OCI-LY1 (cell line): Measurements from ENCODE around the gene IGF2BP3.
A peak's percentile ranks its signal among the peaks of the same experiment; 100 is the strongest.

ENCODE experiments used
- H2AFZ ChIP-seq: fragments of 200-600 bp; sonication (generic), shearing (Covaris generic); 2 replicates; pipeline ENCODE4 v1.6.0; 2014; ENCODE audit warnings: antibody characterized with exemption, mild to moderate bottlenecking, low read length
- H3F3A ChIP-seq: fragments of 200-600 bp; sonication (generic), shearing (Covaris generic); 2 replicates; pipeline ENCODE4 v1.6.0; 2014; ENCODE audit warnings: mild to moderate bottlenecking, antibody characterized with exemption, low read length, moderate library complexity; ENCODE audit not compliant: insufficient read depth
- H3K27ac ChIP-seq: fragments of 200-600 bp; sonication (generic); 2 replicates; pipeline ENCODE4 v1.5.1; 2014; ENCODE audit warnings: low read length, mixed run types, mild to moderate bottlenecking, low read depth; ENCODE audit not compliant: poor library complexity, severe bottlenecking
- H3K27me3 ChIP-seq: fragments of 200-600 bp; sonication (generic); 2 replicates; pipeline ENCODE4 v1.6.0; 2014; ENCODE audit warnings: antibody characterized with exemption, mild to moderate bottlenecking, low read length, moderate library complexity; ENCODE audit not compliant: insufficient read depth
- H3K36me3 ChIP-seq: fragments of 200-600 bp; sonication (generic); 2 replicates; pipeline ENCODE4 v1.6.1; 2014; ENCODE audit warnings: mild to moderate bottlenecking, antibody characterized with exemption, low read length, moderate library complexity, mixed read lengths; ENCODE audit not compliant: insufficient read depth
- H3K4me1 ChIP-seq: fragments of 200-600 bp; sonication (generic); 2 replicates; pipeline ENCODE4 v1.5.1; 2014; ENCODE audit warnings: mild to moderate bottlenecking, low read length, moderate library complexity; ENCODE audit not compliant: insufficient read depth, severe bottlenecking
- H3K4me2 ChIP-seq: fragments of 200-600 bp; sonication (generic), shearing (Covaris generic); 2 replicates; pipeline ENCODE4 v1.6.1; 2014; ENCODE audit warnings: low read length
- H3K4me3 ChIP-seq: fragments of 200-600 bp; sonication (generic); 2 replicates; pipeline ENCODE4 v1.5.1; 2014; ENCODE audit warnings: low read length, low read depth, mild to moderate bottlenecking, mixed read lengths; ENCODE audit not compliant: poor library complexity, severe bottlenecking
- H3K79me2 ChIP-seq: fragments of 200-600 bp; shearing (Covaris generic); 2 replicates; pipeline ENCODE4 v1.6.1; 2016; ENCODE audit warnings: mixed run types, low read length, mixed read lengths; ENCODE audit not compliant: insufficient read depth
- H3K9ac ChIP-seq: fragments of 200-600 bp; sonication (generic), shearing (Covaris generic); 2 replicates; pipeline ENCODE4 v1.6.1; 2014; ENCODE audit warnings: mild to moderate bottlenecking, low read length, mixed read lengths
- H3K9me2 ChIP-seq: fragments of 200-600 bp; sonication (generic), shearing (Covaris generic); 2 replicates; pipeline ENCODE4 v1.6.1; 2014; ENCODE audit warnings: low read depth, mild to moderate bottlenecking, low read length, mixed read lengths
- H3K9me3 ChIP-seq: fragments of 200-600 bp; shearing (Covaris generic); 2 replicates; pipeline ENCODE4 v1.6.1; 2014; ENCODE audit warnings: low read length, mixed read lengths
- H4K20me1 ChIP-seq: fragments of 200-600 bp; sonication (generic), shearing (Covaris generic); 2 replicates; pipeline ENCODE4 v1.6.0; 2016; ENCODE audit warnings: mild to moderate bottlenecking, low read length; ENCODE audit not compliant: insufficient read depth
- CTCF ChIP-seq: fragments of 200-600 bp; sonication (generic), shearing (Covaris generic); IDR thresholded peaks from 2 replicates; pipeline ENCODE4 v1.5.1; 2017; ENCODE audit warnings: mild to moderate bottlenecking, antibody characterized with exemption, low read length, moderate library complexity, mixed read lengths
- EZH2 ChIP-seq: fragments of 200-600 bp; sonication (generic), shearing (Covaris generic); IDR thresholded peaks from 2 replicates; pipeline ENCODE4 v1.8.0; 2017; ENCODE audit warnings: borderline replicate concordance, mixed run types, mild to moderate bottlenecking, antibody characterized with exemption, low read length, moderate library complexity, mixed read lengths

IGF2BP3 gene

GRCh38 chr7:23445326-23445725 is 25.0 kb downstream of the IGF2BP3 start:
- Histone ChIP-seq H3K27ac (peak overlapping the region; percentile 23), H3K4me3 (no peak overlapping the region), H3K9me3 (no peaks in the 10 kb centered on the region), H3K9ac (peak overlapping the region; percentile 14; the same call in 1 of the 2 replicates), H3K9me2 (no peaks in the 10 kb centered on the region), H3K27me3 (no peaks in the 10 kb centered on the region), H3K79me2 (peaks cover 78% of the 10 kb centered on the region), H4K20me1 (no peaks in the 10 kb centered on the region), H3F3A (no peaks in the 10 kb centered on the region), H3K36me3 (peaks cover 33% of the 10 kb centered on the region; the same call in 1 of the 2 replicates), H2AFZ (no peak overlapping the region), H3K4me2 (peak overlapping the region; percentile 36; the same call in 1 of the 2 replicates), H3K4me1 (peaks cover 26% of the 10 kb centered on the region)
- TF ChIP-seq CTCF (no peak), EZH2 (no peak)

GRCh38 chr7:23443974-23444373 is 26.3 kb downstream of the IGF2BP3 start:
- Histone ChIP-seq H3F3A (no peaks in the 10 kb centered on the region), H3K27me3 (no peaks in the 10 kb centered on the region), H4K20me1 (no peaks in the 10 kb centered on the region), H2AFZ (no peak overlapping the region), H3K27ac (no peak overlapping the region), H3K79me2 (peaks cover 71% of the 10 kb centered on the region), H3K4me2 (no peak overlapping the region), H3K4me1 (peaks cover 17% of the 10 kb centered on the region), H3K9me3 (no peaks in the 10 kb centered on the region), H3K9me2 (no peaks in the 10 kb centered on the region), H3K4me3 (no peak overlapping the region), H3K9ac (no peak overlapping the region), H3K36me3 (peaks cover 38% of the 10 kb centered on the region)
- TF ChIP-seq CTCF (no peak), EZH2 (no peak)

DNA sequence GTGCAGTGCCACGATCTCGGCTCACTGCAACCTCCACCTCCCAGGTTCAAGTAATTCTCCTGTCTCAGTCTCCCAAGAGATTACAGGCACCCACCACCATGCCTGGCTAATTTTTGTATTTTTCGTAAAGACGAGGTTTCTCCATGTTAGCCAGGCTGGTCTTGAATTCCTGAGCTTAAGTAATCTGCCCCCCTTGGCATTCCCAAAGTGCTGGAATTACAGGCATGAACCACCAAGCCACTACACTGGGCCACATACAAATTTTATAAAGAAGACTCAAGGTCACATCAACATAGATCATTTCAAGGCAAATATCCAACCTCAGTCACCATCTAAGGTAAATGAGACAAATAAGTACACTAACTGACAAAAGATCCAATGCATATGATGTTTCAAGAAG is 32.1 kb downstream of the IGF2BP3 start:
- H3K9me3 ChIP-seq, result no peaks in the 10 kb centered on the region
- H4K20me1 ChIP-seq, result no peaks in the 10 kb centered on the region
- no peaks in the 10 kb centered on the region for H3F3A ChIP-seq
- TF ChIP-seq EZH2 (no peak), CTCF (no peak)
- peaks cover 15% of the 10 kb centered on the region for H3K4me1 ChIP-seq
- peaks cover 28% of the 10 kb centered on the region for H3K36me3 ChIP-seq
- H3K79me2 ChIP-seq, result peaks cover 71% of the 10 kb centered on the region
- H3K27me3 ChIP-seq, result no peaks in the 10 kb centered on the region
- no peaks in the 10 kb centered on the region for H3K9me2 ChIP-seq
- H3K4me2 ChIP-seq, result no peak overlapping the region
- H3K27ac ChIP-seq, result no peak overlapping the region
- H3K4me3 ChIP-seq, result no peak overlapping the region
- no peak overlapping the region for H3K9ac ChIP-seq
- no peak overlapping the region for H2AFZ ChIP-seq
